Right ventricle myocardium superior (tissue), 1 donor: ENCODE measurements around the gene ENTPD7. TPM values are rescaled to one million over a fixed set of nuclear protein-coding genes. Genes with fewer than 3 reads are reported as not detected.

Experiments
- ATAC-seq: fragments of 200-7000 bp; cut with Tn5 transposase; one replicate; pipeline ENCODE4 v1.9.1; 2020; ENCODE audit warnings: mild to moderate bottlenecking; ENCODE audit not compliant: poor library complexity
- DNase-seq: peaks from one replicate; pipeline ENCODE4 v3.0.0-alpha.2; 2020
- intact Hi-C: fragments of 100-400 bp; cut with DNase I; formaldehyde crosslinking; loops from one replicate; pipeline ENCODE4 v1.11.2; 2022
- total RNA-seq: library from RNA; stranded (reverse); fragmentation: NEBNext Ultra II Directional; extraction: Animal tissue kit (Norgen Biotek cat#: 25700); gene quantifications from one replicate; pipeline ENCODE4 v1.2.1, GENCODE V29; 2021
- donor health status: DM: no; HTN: yes; CAD: no; lungs with severe emphysema.

The ENTPD7 gene
- total RNA-seq, 1 donor from 2014 or later: 1.5 TPM

DNA sequence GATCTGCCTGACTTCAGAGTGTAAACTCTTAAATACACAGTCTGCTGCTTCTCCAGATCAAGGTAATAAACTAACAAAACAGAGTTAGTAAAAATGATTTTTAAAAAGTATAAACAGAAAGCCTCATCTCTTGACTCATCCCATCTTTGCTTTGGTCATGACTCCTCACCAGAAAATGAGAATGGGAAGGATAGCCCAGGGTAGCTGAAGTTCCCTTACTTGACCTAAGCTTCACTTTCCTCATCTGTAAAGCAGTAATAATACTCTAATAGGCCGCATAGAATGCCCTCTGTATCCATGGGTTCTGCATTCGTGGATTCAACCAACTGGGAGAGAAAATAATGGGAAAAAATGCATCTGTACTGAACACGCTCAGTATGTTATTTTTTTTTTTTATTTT is 27.8 kb upstream of the ENTPD7 start:
- DNase-seq: no peak
- ATAC-seq: no peak
- intact Hi-C loops: loop anchor here (10.0 kb wide), 1 partner anchor 83 kb away; no protein-coding TSS in a partner anchor

DNA sequence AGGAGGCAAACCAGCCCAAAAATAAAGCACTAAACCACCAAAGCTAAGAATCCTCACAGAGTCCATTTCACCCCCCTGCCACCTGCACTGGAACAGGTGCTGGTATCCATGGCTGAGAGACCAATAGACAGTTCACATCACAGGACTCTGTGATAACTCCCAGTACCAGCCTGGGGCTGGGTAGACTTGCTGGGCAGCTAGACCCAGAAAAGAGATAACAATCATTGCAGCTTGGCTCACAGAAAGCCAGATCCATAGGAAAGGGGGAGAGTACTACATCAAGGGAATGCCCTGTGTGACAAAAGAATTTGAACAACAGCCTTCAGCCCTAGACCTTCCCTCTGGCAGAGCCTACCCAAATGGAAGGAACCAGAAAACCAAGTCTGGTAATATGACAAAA is 25.5 kb upstream of the ENTPD7 start:
- intact Hi-C loops: loop anchor here (10.0 kb wide), 1 partner anchor 81 kb away; no protein-coding TSS in a partner anchor
- DNase-seq: no peak

DNA sequence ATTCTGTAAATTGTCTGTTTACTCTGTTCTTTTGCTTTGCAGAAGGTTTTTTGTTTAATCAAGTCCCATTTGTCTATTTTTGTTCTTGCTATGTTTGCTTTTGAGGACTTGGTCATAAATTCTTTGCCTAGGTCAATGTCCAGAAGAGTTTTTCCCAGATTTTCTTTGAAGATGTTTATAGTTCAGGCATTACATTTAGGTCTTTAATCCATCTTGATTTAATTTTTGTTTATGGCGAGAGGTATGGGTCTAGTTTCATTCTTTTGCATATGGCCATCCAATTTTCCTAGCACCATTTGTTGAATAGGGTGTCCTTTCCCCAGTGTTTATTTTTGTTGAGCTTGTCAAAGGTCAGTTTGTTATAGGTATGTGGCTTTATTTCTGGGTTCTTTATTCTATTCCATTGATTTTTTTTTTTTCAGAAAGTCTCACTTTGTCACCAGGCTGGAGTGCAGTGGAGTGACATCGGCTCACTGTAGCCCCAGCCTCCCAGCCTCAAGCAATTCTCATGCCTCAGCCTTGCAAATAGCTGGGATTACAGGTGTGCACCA is 11.6 kb upstream of the ENTPD7 start:
- no peak for DNase-seq
- intact Hi-C loops: no loop called here
- ATAC-seq: no peak

More for the DNA sequence above, 25.5 kb upstream of the ENTPD7 start:
- no peak for ATAC-seq

DNA sequence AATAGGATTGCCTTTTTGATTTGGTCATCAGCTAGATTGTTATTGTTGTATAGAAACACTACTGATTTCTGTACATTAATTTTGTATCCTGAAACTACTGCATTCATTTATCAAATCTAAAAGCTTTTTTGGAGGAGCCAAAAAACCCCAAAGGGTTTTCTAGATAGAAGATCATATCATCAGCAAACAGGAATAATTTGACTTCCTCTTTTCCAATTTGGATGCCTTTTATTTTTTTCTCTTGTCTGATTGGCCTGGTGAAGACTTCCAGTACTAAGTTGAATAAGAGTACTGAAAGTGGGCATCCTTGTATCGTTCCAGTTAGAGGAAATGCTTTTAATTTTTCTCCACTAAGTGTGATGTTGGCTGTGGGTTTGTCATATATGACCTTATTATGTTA is 10.6 kb upstream of the ENTPD7 start:
- ATAC-seq (no peak), DNase-seq (no peak)
- intact Hi-C loops: no loop called here

DNA sequence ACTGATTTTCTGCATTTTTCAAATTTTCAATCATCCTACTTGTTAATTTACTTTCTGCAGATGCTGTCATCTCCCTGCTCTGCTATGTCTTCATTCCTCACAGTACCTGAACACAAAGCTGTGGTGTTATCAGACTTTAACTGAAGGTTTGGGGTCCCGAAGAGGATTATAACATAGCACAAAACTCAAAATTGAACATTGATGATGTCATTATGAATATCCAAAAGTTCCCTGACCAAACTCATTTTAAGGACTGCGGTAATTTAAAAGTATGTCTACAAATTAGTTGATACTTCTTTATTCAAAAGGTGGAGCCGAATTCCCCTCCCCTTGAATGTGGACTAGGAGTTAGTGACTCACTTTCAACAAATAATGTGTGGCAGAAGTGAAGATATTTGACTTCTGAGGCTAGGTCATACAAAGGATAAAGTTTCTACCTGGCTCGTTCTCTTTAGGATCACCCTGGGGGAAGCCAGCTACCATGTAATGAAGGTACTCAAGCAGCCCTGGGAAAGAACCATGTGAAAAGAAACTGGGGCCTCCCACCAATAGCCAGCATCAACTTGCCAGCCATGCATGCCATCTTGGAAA is 6.4 kb upstream of the ENTPD7 start:
- intact Hi-C loops: no loop called here

DNA sequence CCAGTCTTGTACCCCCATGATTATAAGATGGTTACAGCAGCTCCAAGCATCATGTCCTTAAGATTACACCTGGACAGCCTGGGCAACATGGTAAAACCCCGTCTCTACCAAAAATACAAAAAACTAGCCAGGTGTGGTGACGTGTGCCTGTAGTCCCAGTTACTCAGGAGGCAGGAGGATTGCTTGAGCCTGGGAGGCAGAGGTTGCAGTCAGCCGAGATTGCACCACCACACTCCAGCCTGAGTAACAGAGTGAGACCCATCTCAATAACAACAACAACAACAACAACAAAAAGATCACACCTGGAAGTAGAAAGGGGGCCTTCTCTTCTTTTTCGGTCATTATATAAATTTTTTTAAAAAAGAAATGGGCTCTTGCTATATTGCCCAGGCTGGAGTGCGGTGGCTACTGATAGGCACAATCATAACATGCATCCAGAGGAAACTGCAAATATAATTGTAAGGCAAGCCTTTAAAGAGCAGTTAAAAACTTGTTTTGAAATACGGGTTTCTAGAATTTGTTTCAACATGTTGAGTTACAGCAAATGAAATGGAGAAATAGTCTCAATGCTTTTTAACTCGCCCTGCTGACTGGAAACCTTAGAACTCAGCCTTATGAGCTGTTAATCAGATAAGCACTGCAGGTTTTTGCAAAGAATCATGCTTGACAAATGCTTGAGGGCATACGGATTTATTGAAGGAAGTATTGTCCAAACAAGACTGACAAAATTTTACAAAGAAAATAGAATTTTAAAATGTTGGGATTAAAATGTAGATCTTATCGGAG is 4.7 kb upstream of the ENTPD7 start:
- intact Hi-C loops: no loop called here
- no peak for ATAC-seq

More for the DNA sequence above, 6.4 kb upstream of the ENTPD7 start:
- DNase-seq (no peak), ATAC-seq (no peak)

DNA sequence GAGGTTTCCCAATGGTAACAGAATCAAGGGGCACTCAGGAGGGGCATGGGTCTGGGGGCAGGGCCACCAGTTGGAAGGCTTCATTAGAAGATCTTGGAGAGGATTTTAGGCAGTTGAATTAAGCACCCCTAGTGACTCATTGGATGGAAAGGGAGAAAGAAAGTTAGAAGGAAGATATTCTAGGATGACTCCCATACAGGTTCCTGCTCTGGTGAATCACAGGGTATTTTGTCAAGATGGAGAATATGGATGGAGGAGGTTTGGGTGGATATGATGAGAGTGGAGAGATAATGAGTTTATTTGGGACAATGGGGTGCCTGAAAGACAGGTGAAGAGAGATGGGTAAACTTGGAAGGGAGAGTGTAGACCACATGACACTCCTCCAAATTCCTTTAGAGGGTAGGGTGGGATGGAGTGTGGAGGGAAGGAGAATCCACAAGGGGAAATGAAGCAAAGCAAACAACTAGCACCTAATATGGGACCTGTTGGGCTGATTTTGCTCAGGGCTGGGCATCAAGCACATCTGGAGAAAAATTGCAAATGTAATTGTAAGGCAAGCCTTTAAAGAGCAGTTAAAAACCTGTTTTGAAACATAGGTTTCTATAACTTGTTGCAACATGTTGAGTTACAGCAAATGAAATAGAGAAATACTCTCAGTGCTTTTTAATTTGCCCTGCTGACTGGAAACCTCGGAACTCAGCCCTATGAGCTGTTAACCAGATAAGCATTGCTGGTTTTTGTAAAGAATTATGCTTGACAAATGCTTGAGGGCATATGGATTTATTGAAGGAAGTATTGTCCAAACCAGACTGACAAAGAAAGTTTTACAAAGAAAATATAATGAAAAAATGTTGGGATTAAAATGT is 2.9 kb upstream of the ENTPD7 start:
- ATAC-seq: no peak
- intact Hi-C loops: no loop called here

More for the DNA sequence above, 4.7 kb upstream of the ENTPD7 start:
- no peak for DNase-seq

DNA sequence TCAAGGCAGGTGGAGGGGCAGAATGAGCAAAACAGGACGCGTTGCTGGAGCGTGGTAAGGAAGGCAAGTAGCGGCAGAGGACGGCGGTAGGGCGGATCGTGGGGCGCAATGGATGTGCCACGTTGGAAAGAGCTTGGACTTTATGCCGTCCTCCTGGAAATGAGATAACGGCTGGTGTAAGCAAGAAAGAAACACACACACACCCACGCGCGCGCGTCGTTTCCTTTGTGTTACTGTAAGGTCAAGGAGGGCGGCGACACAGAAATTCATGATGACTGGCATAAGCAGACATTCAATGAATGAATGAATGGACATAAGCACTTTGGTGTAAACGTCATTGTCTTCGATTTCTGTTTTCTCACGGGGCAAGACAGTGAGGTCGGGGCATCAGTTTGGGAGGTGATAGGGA is 683 bp upstream of the ENTPD7 start:
- intact Hi-C loops: no loop called here
- peak; percentile 70 for DNase-seq

More for the DNA sequence above, 2.9 kb upstream of the ENTPD7 start:
- no peak for DNase-seq

DNA sequence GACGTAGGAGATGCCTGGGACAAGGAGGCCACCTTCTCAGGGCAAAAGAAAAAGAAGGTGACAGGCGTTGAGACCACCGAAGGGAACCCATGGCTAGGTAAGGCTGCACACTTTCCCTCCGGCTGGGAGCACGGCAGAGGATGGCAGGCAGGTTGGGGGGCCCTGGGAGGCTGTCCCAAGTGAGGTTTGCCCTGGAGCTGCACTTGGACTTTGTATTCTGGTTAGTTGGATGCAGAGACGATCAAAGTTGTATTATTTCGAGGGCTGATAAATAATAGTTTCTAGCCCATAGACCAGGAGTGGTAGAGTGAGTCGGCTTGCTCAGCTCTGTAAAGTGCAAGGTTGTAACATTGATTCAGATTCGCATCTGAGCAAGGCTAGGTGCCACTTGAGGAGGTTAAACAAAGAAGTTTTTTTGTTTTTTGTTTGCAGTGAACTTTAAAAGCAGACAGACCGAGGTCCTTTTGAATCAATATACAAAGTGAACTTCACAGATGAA is 608 bp downstream of the ENTPD7 start:
- ATAC-seq: peak; percentile 4

More for the DNA sequence above, 683 bp upstream of the ENTPD7 start:
- ATAC-seq: no peak

DNA sequence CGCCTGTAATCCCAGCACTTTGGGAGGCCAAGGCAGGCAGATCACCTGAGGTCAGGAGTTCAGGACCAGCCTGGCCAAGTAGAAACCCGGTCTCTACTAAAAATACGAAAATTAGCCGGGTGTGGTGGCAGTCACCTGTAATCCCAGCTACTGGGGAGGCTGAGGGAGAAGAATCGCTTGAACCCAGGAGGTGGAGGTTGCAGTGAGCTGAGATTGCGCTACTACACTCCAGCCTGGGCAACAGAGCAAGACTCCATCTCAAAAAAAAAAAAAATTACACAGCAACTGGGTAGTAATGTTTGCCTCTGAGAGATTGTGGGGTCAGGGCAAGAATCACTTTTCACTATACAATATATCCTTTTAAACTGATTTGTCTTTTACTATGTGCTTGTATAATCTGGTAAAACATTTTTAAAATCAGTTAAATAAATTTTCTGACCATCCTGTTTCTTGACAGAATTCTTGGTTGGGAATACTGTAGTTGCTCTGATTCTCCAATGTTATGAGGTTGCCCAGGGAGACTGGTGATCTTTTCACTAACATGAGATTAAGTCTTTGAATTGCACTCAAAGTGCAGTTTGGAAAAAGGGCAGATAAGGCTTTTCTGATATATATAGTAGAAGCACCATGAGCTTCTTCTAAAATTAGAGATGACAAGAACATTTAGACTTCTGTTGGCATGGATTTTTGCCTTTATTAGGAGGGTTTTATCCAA is 1.5 kb downstream of the ENTPD7 start:
- ATAC-seq (no peak), DNase-seq (no peak)
- intact Hi-C loops: no loop called here

More for the DNA sequence above, 608 bp downstream of the ENTPD7 start:
- DNase-seq: no peak
- intact Hi-C loops: no loop called here

DNA sequence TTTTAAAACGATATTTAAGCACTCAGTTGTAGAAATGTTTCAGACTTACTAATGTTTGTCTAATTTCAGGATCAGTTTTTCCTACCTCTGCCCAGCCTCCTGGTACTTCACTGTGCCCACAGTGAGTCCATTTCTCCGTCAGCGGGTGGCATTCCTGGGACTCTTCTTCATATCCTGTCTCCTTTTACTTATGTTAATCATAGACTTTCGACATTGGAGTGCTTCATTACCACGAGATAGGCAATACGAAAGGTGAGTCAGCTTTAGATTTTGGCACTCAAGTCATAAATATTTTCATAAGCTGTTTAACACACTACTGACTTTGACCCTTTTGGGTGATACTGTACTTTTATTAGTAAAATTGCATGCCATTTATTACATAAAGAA is 2.1 kb downstream of the ENTPD7 start:
- intact Hi-C loops: no loop called here
- DNase-seq (no peak), ATAC-seq (no peak)

DNA sequence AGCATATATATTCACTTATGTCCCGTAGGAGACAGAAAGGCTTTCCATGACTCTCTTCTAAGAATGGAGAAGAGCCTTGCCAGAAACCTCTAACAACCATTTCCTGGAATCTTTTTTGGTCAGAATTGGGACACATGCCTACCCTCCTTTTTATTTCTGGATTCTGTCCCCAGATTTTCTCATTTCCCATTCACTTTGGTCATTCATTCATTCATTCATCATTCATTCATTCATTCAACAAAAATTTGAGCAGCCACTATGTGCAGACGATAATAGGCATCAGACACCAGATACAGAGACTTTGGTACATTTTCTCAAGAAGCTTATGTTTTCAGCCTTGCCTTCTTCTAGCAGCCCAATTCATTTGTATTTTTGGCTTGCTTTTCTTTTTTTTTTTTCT is 6.0 kb downstream of the ENTPD7 start:
- DNase-seq (no peak), ATAC-seq (no peak)

DNA sequence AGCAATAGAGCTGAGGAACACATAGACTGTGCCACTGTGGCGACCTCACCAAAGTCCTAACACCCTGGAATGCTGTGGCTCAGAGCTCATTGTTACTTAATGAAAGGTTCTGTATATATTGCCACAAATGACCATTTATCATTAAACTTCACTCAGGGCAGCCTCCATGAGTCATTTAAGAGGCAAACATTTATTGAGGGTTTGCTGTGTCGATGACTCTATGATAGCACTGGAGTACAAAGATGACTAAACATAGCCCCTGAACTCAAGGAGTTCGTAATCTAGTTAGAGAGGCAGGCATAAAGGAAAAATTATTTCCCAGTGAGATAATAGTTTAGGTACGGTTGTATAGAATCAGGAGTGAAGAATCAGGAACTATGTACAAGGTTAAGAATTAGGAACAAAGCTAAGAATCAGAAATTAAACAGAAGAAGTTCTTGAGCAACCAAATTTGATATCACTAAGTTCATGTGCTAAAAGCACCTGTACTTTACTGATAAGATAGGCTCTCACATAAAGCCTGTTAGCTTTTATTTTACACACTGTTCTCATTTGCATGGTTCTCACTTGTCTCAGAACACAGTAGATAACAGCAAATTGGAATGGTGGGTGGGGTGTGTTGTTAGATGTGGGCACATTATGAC is 7.9 kb downstream of the ENTPD7 start:
- ATAC-seq: no peak
- no peak for DNase-seq
- intact Hi-C loops: no loop called here

More for the DNA sequence above, 6.0 kb downstream of the ENTPD7 start:
- intact Hi-C loops: no loop called here

DNA sequence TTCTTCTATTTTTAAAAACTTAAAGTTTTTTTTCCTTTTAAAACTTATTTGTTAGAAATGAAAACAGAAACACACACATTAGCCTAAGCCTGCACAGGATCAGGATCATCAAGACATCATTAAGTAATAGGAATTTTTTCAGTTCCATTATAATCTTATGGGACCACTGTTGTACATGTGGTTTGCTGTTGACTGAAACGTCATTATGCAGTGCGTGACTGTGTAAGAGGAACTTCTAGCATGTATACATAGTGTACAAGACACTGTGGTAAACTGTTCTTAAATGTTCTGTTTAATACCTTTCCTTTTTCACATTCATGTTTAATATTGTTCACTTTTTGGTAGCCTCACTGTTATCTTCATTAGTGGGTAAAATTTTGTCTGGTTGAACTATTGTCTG is 12.1 kb downstream of the ENTPD7 start:
- no peak for ATAC-seq
- DNase-seq: no peak
- intact Hi-C loops: no loop called here

DNA sequence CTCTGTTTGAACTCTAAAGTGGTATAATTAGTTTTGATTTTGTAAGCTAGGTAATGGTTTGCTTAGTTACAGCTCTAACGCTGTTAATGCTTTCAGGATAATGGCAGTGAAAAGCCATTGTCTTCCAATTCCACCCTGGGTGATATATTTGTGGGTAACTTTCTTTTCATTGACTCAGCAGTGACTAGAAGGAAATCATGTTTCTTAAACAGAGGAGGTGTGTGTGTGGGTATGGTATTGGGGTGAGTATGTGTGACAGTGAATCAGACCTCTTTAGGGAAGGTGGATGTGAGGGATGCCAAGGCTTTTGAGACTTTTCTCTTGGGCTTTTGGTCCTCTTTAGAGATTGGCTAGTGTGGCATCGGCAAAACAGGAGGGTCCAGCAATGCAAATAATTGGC is 13.6 kb downstream of the ENTPD7 start:
- intact Hi-C loops: no loop called here
- DNase-seq (no peak), ATAC-seq (no peak)

DNA sequence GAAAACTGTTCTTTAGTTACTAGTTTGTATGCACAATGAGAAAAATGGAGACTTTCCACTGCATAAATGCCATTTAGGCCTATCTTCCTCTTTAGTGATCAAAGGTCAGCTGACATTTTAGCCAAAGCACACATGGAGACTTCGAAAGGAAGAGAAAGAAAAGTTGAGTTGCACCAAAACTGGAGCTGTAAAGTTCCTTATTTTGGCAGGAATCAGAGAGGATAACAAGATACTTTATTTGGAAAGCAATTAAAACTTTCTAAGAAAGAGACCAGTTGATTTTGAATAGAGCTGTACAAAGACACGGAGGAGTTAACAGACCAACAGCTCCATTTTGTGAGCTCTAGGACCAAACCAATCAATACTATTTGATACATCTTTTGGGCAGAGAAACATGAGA is 14.2 kb downstream of the ENTPD7 start:
- no peak for ATAC-seq
- intact Hi-C loops: no loop called here

DNA sequence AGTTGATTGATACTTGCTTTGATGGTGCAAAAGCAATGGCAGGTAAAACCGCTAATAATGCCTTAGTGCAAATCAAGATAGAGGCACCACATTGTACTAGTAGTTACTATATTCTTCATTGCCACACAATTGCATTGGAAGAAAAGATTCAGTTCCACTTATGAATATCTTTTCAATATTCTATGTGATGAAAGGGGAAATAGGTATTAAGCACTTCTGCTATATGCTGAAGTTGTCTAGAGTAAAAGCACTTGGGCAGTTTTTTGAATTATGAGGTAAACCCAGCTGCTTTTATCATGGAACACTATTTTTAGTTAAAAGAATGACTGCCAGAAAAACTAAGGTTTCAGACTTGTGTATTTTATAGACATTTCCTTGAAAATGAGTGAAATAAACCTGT is 15.5 kb downstream of the ENTPD7 start:
- ATAC-seq: no peak
- intact Hi-C loops: no loop called here
- DNase-seq: no peak

More for the DNA sequence above, 14.2 kb downstream of the ENTPD7 start:
- DNase-seq: no peak

DNA sequence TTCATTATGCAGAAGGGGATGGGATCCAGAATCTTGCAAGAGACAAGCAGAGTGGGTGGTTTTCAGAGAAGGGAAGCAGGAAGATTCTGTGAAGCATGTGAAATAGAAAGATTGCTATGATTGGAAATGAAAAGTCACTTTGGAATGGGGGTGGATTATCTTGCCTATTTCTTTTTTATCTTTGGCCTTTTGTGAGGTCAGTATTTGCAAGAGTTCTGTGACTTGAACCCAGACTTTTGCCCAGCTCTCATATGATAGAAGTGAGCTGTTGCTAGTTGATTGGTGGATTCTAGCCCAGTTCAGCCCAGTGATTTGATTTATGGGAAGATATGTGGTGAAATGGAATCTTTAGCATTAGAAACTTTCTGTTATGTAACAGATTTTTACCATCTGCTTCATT is 17.1 kb downstream of the ENTPD7 start:
- DNase-seq: no peak
- ATAC-seq: no peak
- intact Hi-C loops: no loop called here
